ENCODE results near the gene JARID2. TPM values are rescaled to one million over a fixed set of nuclear protein-coding genes. Genes with fewer than 3 reads are reported as not detected.

Gene JARID2
- total RNA-seq, 2 donors from 2014 or later, result 7.9 to 8.6 TPM

- intact Hi-C loops (cut with DNase I), result loop anchor here in 1 of 2 donors (5.0 to 10.0 kb wide), 3 partner anchors 57 to 235 kb away; no protein-coding TSS in a partner anchor
- no peak for DNase-seq
- ATAC-seq, result no peak
Measured at GRCh38 chr6:15257357-15258132, 11.7 kb downstream of the JARID2 start.

DNA sequence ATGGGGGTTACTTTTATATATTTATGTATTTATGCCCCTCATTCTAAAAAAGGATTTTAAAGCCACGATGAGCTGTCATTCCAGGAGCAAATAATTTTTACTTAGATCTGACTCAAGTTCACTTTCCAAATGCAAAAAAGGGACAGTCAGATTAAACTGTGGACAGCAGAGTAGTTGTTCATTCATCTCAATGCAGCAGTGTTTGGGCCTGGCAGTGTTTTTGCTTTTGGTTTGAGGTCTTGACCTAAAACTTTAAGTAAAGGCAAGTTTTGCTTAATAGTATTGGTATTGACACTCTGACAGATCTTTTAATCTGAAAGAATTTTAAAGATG lies 13.9 kb downstream of the JARID2 start:
- intact Hi-C loops (cut with DNase I), result loop anchor here in 1 of 2 donors (5.0 to 10.0 kb wide), 3 partner anchors 55 to 233 kb away; no protein-coding TSS in a partner anchor
- no peak for ATAC-seq
- no peak for DNase-seq

DNA sequence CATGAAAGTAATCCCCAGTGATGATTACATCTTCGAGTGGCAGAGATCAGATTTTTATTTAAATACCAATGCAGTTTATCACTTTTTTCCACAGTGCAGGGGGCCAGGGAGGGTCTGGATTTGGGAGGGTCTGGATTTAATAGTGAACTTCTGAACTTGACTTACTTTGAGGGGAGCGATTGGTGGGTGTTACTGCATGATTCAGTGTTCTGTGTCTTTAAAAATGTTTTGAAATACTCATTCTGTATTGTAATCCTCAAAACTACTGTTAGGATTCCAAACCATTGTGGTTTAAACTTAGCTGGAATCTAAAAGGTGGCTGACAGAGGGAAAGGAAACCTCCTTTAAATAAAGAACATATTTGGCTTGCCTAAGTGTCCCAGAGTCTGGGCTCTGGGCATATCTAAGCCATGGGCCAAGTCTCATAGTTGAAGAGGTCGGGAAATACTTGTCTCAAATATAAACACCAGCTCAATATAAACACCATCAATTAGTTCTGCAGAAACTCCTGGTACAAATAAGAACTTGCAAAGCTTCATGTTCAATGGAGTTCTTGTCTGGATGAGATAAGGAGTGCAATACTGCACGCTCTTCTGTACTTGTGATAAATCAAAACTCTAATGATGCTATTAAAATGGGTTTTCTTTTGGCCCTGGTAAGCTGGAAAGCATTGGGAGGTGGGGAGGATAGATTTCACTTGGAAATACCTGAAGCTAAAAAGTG lies 14.4 kb downstream of the JARID2 start:
- intact Hi-C loops (cut with DNase I), result no loop called here
- ATAC-seq, result no peak

GRCh38 chr6:15263780-15264374 lies 18.0 kb downstream of the JARID2 start:
- ATAC-seq, result no peak
- intact Hi-C loops (cut with DNase I), result no loop called here
- no peak for DNase-seq

More for the DNA sequence above, 14.4 kb downstream of the JARID2 start:
- no peak for DNase-seq

GRCh38 chr6:15264412-15264811 lies 18.5 kb downstream of the JARID2 start:
- intact Hi-C loops (cut with DNase I), result no loop called here

GRCh38 chr6:15264902-15265761 lies 19.3 kb downstream of the JARID2 start:
- DNase-seq, result no peak
- peak; percentile 56 to 64 for ATAC-seq
- intact Hi-C loops (cut with DNase I), result no loop called here

More at GRCh38 chr6:15264412-15264811, 18.5 kb downstream of the JARID2 start:
- ATAC-seq (no peak), DNase-seq (no peak)

- ATAC-seq, result peak in 1 of 2 donors; percentile 9
Measured at GRCh38 chr6:15265787-15266186, 19.9 kb downstream of the JARID2 start.

DNA sequence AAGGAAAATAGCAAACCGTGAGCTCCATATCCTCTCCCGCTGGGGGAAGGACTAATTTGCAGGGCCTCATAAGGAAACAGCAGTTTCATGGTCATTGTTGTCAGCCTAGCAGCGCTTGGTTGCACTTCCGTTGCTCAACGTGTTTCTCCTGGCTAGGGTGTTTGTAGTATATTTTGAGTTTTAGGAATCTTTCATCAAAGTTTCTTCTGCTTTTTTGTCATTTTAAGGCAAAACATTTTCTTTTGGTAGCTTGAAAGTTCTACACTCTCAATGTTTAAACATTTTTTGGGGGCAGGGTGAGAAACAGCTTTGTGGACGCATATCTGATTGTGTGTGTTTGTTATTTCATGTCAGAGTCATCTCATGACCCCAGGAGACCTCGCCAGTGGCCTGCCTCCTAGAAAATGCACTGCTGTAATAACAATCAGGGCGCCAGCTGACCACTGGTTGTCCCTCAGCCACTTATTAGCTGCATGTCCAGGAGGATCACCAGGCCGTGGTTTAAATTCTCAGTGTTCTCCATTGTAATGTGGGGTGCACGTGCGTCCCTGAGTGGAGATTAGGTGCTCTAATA lies 20.6 kb downstream of the JARID2 start:
- DNase-seq, result no peak
- ATAC-seq, result peak; percentile 50 to 54
- intact Hi-C loops (cut with DNase I), result no loop called here

More at GRCh38 chr6:15265787-15266186, 19.9 kb downstream of the JARID2 start:
- intact Hi-C loops (cut with DNase I), result no loop called here
- DNase-seq, result no peak

GRCh38 chr6:15267221-15267620 lies 21.4 kb downstream of the JARID2 start:
- intact Hi-C loops (cut with DNase I), result no loop called here
- DNase-seq, result no peak
- ATAC-seq, result no peak

- ATAC-seq (no peak), DNase-seq (no peak)
- intact Hi-C loops (cut with DNase I), result no loop called here
Measured at GRCh38 chr6:15268137-15268908, 22.5 kb downstream of the JARID2 start.

- no peak for DNase-seq
- intact Hi-C loops (cut with DNase I), result no loop called here
- ATAC-seq, result no peak
Measured at GRCh38 chr6:15269011-15269410, 23.1 kb downstream of the JARID2 start.

DNA sequence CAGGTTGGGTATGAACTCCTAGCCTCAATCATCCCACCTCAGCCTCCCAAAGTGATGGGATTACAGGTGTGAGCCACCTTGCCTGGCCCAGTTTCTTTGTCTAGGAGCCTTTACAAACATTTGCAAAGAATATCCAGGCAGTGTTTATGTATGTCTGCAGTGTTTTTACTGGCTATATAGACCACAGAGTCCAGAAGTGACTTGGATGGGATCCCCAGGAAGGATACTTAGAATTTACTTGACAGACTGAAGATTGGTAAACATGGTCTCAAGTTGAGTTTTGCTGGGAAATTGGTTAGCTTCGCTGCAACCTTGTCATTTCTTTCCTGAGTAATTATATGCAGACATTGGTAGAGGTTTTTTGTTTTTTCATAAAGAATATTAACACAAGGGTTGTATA lies 23.8 kb downstream of the JARID2 start:
- intact Hi-C loops (cut with DNase I), result no loop called here
- DNase-seq (no peak), ATAC-seq (no peak)

DNA sequence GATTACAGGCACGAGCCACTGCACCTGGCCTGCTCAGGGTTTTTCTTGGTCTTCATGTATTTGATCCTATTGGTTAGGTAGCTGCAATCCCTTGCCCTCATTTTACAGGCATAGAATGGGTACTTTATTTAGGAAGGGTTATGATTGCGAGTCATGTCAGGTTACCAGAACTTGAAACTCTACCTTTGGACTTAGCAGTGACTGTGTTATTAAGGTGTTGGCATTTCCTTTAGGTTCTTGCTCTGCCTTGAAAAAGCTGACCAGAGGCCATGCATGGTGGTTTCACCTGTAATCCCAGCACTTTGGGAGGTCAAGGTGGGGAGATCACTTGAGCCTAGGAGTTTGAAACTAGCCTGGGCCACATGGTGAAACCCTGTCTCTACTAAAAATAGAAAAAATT lies 24.5 kb downstream of the JARID2 start:
- DNase-seq, result no peak
- intact Hi-C loops (cut with DNase I), result no loop called here
- no peak for ATAC-seq

- ATAC-seq, result no peak
- DNase-seq, result no peak
- intact Hi-C loops (cut with DNase I), result no loop called here
Measured at GRCh38 chr6:15272562-15272961, 26.7 kb downstream of the JARID2 start.

DNA sequence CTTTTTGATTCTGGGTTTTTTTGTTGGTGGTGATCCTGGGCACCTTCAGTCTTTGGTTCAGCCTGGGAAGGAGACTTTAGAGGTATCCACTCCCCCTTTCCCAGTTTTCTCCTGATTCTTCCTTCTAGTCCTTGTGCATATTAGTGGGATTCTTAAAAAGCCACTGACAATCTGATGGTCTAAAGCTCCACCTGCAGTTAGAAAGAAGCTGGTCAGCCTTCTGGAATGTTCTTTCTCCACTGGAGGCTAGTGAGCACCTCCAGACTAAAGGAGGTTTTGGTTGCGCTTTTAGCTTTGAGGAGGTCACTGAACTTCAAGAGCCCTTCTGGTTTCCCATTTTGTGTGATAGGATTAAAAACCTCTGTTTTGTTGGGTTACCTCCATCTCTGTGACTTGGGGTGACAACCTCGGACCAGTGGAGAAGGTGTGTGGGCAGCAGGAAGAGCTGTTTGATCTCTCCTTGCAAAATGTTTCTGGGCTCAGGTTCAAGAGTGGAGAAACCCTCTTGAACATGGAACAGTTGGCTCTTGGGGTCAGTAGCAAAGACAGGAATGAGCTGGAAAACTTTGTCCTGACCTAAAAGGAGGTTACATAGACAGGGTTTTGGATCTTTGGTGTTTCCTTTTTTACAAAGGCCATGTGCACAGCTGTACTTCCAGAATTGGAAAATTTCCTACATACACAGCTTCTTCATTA lies 29.0 kb downstream of the JARID2 start:
- intact Hi-C loops (cut with DNase I), result no loop called here
- no peak for DNase-seq
- no peak for ATAC-seq

- DNase-seq (no peak), ATAC-seq (no peak)
- intact Hi-C loops (cut with DNase I), result no loop called here
Measured at GRCh38 chr6:15276036-15276985, 30.4 kb downstream of the JARID2 start.

All from left cardiac atrium (tissue), 4 donors.